Transverse colon (tissue), 4 donors: ENCODE results near the gene MYADML2. TPM values are rescaled to one million over a fixed set of nuclear protein-coding genes. Genes with fewer than 3 reads are reported as not detected.

ENCODE experiments used
- DNase-seq: peaks from one replicate; pipeline ENCODE4 v3.0.0-alpha.2; 2019
- H3K27ac ChIP-seq, 4 donors: fragments of 200-600 bp; sonication (generic); 2 replicates each; pipeline ENCODE4 v1.5.1; 2016 to 2018; ENCODE audit warnings: inconsistent platforms in 4 of 4
- H3K27me3 ChIP-seq: fragments of 200-600 bp; sonication (generic); 2 replicates; pipeline ENCODE4 v1.5.1; 2017; ENCODE audit warnings: inconsistent platforms
- H3K36me3 ChIP-seq, 4 donors: fragments of 200-600 bp; sonication (generic); 2 replicates each; pipeline ENCODE4 v1.5.1; 2017 to 2019; ENCODE audit warnings: inconsistent platforms in 4 of 4
- H3K4me1 ChIP-seq, 4 donors: fragments of 200-600 bp; sonication (generic); 2 replicates each; pipeline ENCODE4 v1.5.1; 2017 to 2020; ENCODE audit warnings: inconsistent platforms in 4 of 4
- H3K4me3 ChIP-seq, 4 donors: fragments of 200-600 bp; sonication (generic); 1 replicate in 1 of 4; 2 replicates in 3 of 4; pipeline versions ENCODE4 v1.5.1 to v1.6.1; 2017 to 2019; ENCODE audit warnings: inconsistent platforms in 4 of 4
- H3K9me3 ChIP-seq, 2 donors: fragments of 200-600 bp; sonication (generic); 2 replicates each; pipeline ENCODE4 v1.5.1; 2017 to 2019; ENCODE audit warnings: inconsistent platforms in 2 of 2
- CTCF ChIP-seq, 5 experiments: fragments of 200-600 bp in 3 of 5; fragments of 450-650 bp in 2 of 5; sonication (generic) in 3 of 5; IDR thresholded peaks; 1 replicate in 2 of 5; 2 replicates in 3 of 5; pipeline ENCODE4 v1.5.1; 2016 to 2017; ENCODE audit warnings: antibody characterized with exemption in 5 of 5, inconsistent platforms in 3 of 5, mild to moderate bottlenecking in 2 of 5, moderate library complexity in 1 of 5
- EP300 ChIP-seq: sonication (generic); formaldehyde crosslinking; IDR thresholded peaks from one replicate; pipeline ENCODE4 v1.6.1; 2017; ENCODE audit warnings: antibody characterized with exemption, low read depth
- POLR2A ChIP-seq: fragments of 450-650 bp; IDR thresholded peaks from one replicate; pipeline ENCODE4 v1.6.1; 2016; ENCODE audit warnings: antibody characterized with exemption, mild to moderate bottlenecking, moderate library complexity
- POLR2AphosphoS5 ChIP-seq, 3 donors: sonication (generic); formaldehyde crosslinking; IDR thresholded peaks; one replicate each; pipeline ENCODE4 v1.6.1; 2016; ENCODE audit warnings: antibody characterized with exemption in 3 of 3
- WGBS, 2 donors: methylation state at CpG; one replicate each; pipeline ENCODE4 v1.1.5; 2018; ENCODE audit warnings: low coverage in 1 of 2; 5-methylcytosine and 5-hydroxymethylcytosine counted together
- in situ Hi-C, 4 donors: fragments of 200-750 bp; cut with MboI; loops; one replicate each; pipeline versions ENCODE4 v1.15.0 to v1.15.1; 2017; ENCODE audit warnings: low sequenced_read_pairs in 3 of 4, low pct_ligation_motif_present in 1 of 4, low pct_unique_long_range_greater_than_20kb in 1 of 4
- intact Hi-C: fragments of 100-400 bp; cut with DNase I; formaldehyde crosslinking; loops from one replicate; pipeline ENCODE4 v1.15.1; 2023; ENCODE audit warnings: low total_unique reads
- total RNA-seq, 4 donors: library from RNA; depleted of rRNA; stranded (reverse); fragments of >200 nt; gene quantifications; one replicate each; pipeline ENCODE4 v1.1.0, GENCODE V29; 2016

The MYADML2 gene
- total RNA-seq, 4 donors from 2014 or later: not detected

GRCh38 chr17:81944858-81945257 is 2.2 kb downstream of the MYADML2 start:
- intact Hi-C loops: no loop called here
- no peak for DNase-seq
- Histone ChIP-seq H3K36me3 (no peaks in the 10 kb centered on the region), H3K9me3 (no peaks in the 10 kb centered on the region), H3K4me3 (no peak overlapping the region), H3K27ac (no peak overlapping the region), H3K27me3 (peaks cover 34% of the 10 kb centered on the region), H3K4me1 (peaks cover 0 to 6% (median 0%) of the 10 kb centered on the region in 4 donors)
- 86% methylated on average over 9 of the region's 9 CpGs; no CpG with 5 or more reads in 1 of the 2 donors for WGBS, 2 donors
- TF ChIP-seq POLR2A (no peak), POLR2AphosphoS5 (IDR thresholded peaks at IDR 0.05) (no peak), CTCF (IDR thresholded peaks at IDR 0.05) (no peak), EP300 (no peak)
- in situ Hi-C loops: no loop called here

- in situ Hi-C loops (no loop called here), intact Hi-C loops (no loop called here)
- no peak for DNase-seq
- H3K36me3 ChIP-seq: no peaks in the 10 kb centered on the region
- peaks cover 0 to 9% (median 7%) of the 10 kb centered on the region in 4 donors for H3K4me1 ChIP-seq
- no peak overlapping the region for H3K4me3 ChIP-seq
- no peak for TF ChIP-seq POLR2AphosphoS5 (IDR thresholded peaks at IDR 0.05)
- TF ChIP-seq POLR2A: no peak
- no peak for TF ChIP-seq CTCF (IDR thresholded peaks at IDR 0.05)
- no peak for TF ChIP-seq EP300
- H3K27ac ChIP-seq: no peak overlapping the region
- no peaks in the 10 kb centered on the region for H3K9me3 ChIP-seq
- H3K27me3 ChIP-seq: peaks cover 36% of the 10 kb centered on the region
- 53% methylated on average over 11 of the region's 12 CpGs; no CpG with 5 or more reads in 1 of the 2 donors for WGBS, 2 donors
These were observed 4.9 kb downstream of the MYADML2 start for GRCh38 chr17:81942167-81942553.

- intact Hi-C loops (no loop called here), in situ Hi-C loops (no loop called here)
- H3K9me3 ChIP-seq: no peaks in the 10 kb centered on the region
- H3K36me3 ChIP-seq: no peaks in the 10 kb centered on the region
- no peak for DNase-seq
- H3K27ac ChIP-seq: no peak overlapping the region
- H3K4me3 ChIP-seq: no peak overlapping the region
- 46% methylated on average over 30 of the region's 30 CpGs; no CpG with 5 or more reads in 1 of the 2 donors for WGBS, 2 donors
- TF ChIP-seq CTCF (IDR thresholded peaks at IDR 0.05) (no peak), POLR2AphosphoS5 (IDR thresholded peaks at IDR 0.05) (no peak), EP300 (no peak), POLR2A (no peak)
- H3K4me1 ChIP-seq: peaks cover 3 to 13% (median 11%) of the 10 kb centered on the region in 4 donors
- peaks cover 36% of the 10 kb centered on the region for H3K27me3 ChIP-seq
These were observed 5.4 kb downstream of the MYADML2 start for GRCh38 chr17:81941484-81942166.

- Histone ChIP-seq H3K27me3 (peaks cover 36% of the 10 kb centered on the region), H3K9me3 (no peaks in the 10 kb centered on the region), H3K4me3 (no peak overlapping the region), H3K36me3 (no peaks in the 10 kb centered on the region), H3K4me1 (peaks cover 5 to 21% (median 14%) of the 10 kb centered on the region in 4 donors), H3K27ac (no peak overlapping the region)
- WGBS, 2 donors: 77% methylated on average over 49 of the region's 56 CpGs; no CpG with 5 or more reads in 1 of the 2 donors
- in situ Hi-C loops (no loop called here), intact Hi-C loops (no loop called here)
- no peak for DNase-seq
- TF ChIP-seq POLR2A: no peak
- no peak for TF ChIP-seq POLR2AphosphoS5 (IDR thresholded peaks at IDR 0.05)
- TF ChIP-seq CTCF (IDR thresholded peaks at IDR 0.05): no peak
- TF ChIP-seq EP300: no peak
These were observed 6.2 kb downstream of the MYADML2 start for GRCh38 chr17:81940538-81941483.
